GM23338 (cell line): ENCODE results near the gene PSMD13. TPM values are rescaled to one million over a fixed set of nuclear protein-coding genes. Genes with fewer than 3 reads are reported as not detected.

Experiments used
- ATAC-seq: fragments of 200-7000 bp; cut with Tn5 transposase; 3 replicates; pipeline ENCODE4 v1.9.1; 2020
- DNase-seq: peaks from one replicate; pipeline ENCODE4 v3.0.0-alpha.2; 2015; ENCODE audit warnings: low spot score
- H2AFZ ChIP-seq: fragments of 200-600 bp; sonication (generic); 2 replicates; pipeline ENCODE4 v1.8.0; 2016; ENCODE audit warnings: antibody characterized with exemption, mild to moderate bottlenecking, moderate library complexity
- H3F3A ChIP-seq: fragments of 200-600 bp; sonication (generic); replicated peaks from 2 replicates; pipeline ENCODE4 v1.8.0; 2017; ENCODE audit warnings: antibody characterized with exemption, mixed run types, low read depth
- H3K27ac ChIP-seq: fragments of 200-600 bp; sonication (generic); 2 replicates; pipeline ENCODE4 v1.6.1; 2016; ENCODE audit warnings: low read depth
- H3K27me3 ChIP-seq: fragments of 200-600 bp; sonication (generic); 2 replicates; pipeline ENCODE4 v1.8.0; 2016; ENCODE audit warnings: mild to moderate bottlenecking, mixed run types, moderate library complexity; ENCODE audit not compliant: insufficient read depth
- H3K36me3 ChIP-seq: fragments of 200-600 bp; sonication (generic); 2 replicates; pipeline ENCODE4 v1.8.0; 2016; ENCODE audit warnings: mild to moderate bottlenecking; ENCODE audit not compliant: insufficient read depth
- H3K4me1 ChIP-seq: fragments of 200-600 bp; sonication (generic); 2 replicates; pipeline ENCODE4 v1.8.0; 2016; ENCODE audit warnings: mild to moderate bottlenecking, moderate library complexity; ENCODE audit not compliant: insufficient read depth
- H3K4me2 ChIP-seq: fragments of 200-600 bp; sonication (generic); 2 replicates; pipeline ENCODE4 v1.7.1; 2017; ENCODE audit warnings: mixed run types
- H3K4me3 ChIP-seq: fragments of 200-600 bp; sonication (generic); 2 replicates; pipeline ENCODE4 v1.6.1; 2016; ENCODE audit warnings: mixed run types
- H3K79me2 ChIP-seq: fragments of 200-600 bp; sonication (generic); replicated peaks from 2 replicates; pipeline ENCODE4 v1.8.0; 2017; ENCODE audit warnings: mild to moderate bottlenecking; ENCODE audit not compliant: insufficient read depth
- H3K9me2 ChIP-seq: fragments of 200-600 bp; sonication (generic); 2 replicates; pipeline ENCODE4 v1.8.0; 2017; ENCODE audit not compliant: insufficient read depth
- H4K20me1 ChIP-seq: fragments of 200-600 bp; sonication (generic); replicated peaks from 2 replicates; pipeline ENCODE4 v1.8.0; 2017; ENCODE audit warnings: mild to moderate bottlenecking; ENCODE audit not compliant: insufficient read depth
- H3K27ac Mint-ChIP-seq: 2 replicates; pipeline ENCODE4 v1.8.0; 2020; ENCODE audit warnings: inconsistent platforms, mild to moderate bottlenecking, moderate library complexity, mixed read lengths
- H3K27me3 Mint-ChIP-seq: 3 replicates; pipeline ENCODE4 v1.8.0; 2022; ENCODE audit warnings: low read depth, mild to moderate bottlenecking, moderate library complexity, mixed read lengths, inconsistent platforms; ENCODE audit not compliant: insufficient read depth, poor library complexity
- H3K36me3 Mint-ChIP-seq: 3 replicates; pipeline ENCODE4 v1.8.0; 2021; ENCODE audit warnings: low read depth, mild to moderate bottlenecking, inconsistent platforms, moderate library complexity, mixed read lengths
- H3K4me1 Mint-ChIP-seq: 3 replicates; pipeline ENCODE4 v1.8.0; 2020; ENCODE audit warnings: mild to moderate bottlenecking, inconsistent platforms, mixed read lengths
- H3K4me3 Mint-ChIP-seq: 3 replicates; pipeline ENCODE4 v1.8.0; 2021; ENCODE audit warnings: moderate library complexity, mild to moderate bottlenecking, inconsistent platforms, mixed read lengths
- H3K9me3 Mint-ChIP-seq: 3 replicates; pipeline ENCODE4 v1.8.0; 2020; ENCODE audit warnings: moderate library complexity, mild to moderate bottlenecking, inconsistent platforms, mixed read lengths
- CREB1 ChIP-seq: fragments of 250-450 bp; sonication (Bioruptor Pico); IDR thresholded peaks from 2 replicates; pipeline ENCODE4 v1.5.0; 2020; ENCODE audit warnings: low read depth, mild to moderate bottlenecking, moderate library complexity
- CTCF ChIP-seq, 2 experiments: fragments of 200-600 bp in 1 of 2; sonication (generic) in 1 of 2; conservative IDR thresholded peaks; 2 replicates each; pipeline versions ENCODE4 v1.5.1 to v1.6.1; 2016 to 2017; ENCODE audit warnings: antibody characterized with exemption in 2 of 2, low read depth in 2 of 2, mild to moderate bottlenecking in 2 of 2, moderate library complexity in 1 of 2
- EZH2 ChIP-seq: fragments of 200-600 bp; sonication (generic); IDR thresholded peaks from one replicate; pipeline ENCODE4 v1.8.0; 2017; ENCODE audit warnings: antibody characterized with exemption, mild to moderate bottlenecking, low read depth; ENCODE audit not compliant: unreplicated experiment
- EZH2phosphoT487 ChIP-seq: fragments of 200-600 bp; sonication (generic); IDR thresholded peaks from one replicate; pipeline ENCODE4 v1.8.1; 2018; ENCODE audit warnings: antibody characterized with exemption; ENCODE audit not compliant: unreplicated experiment
- JUNB ChIP-seq: IDR thresholded peaks from one replicate; pipeline ENCODE4 v1.6.1; 2016; ENCODE audit warnings: antibody characterized with exemption; ENCODE audit not compliant: unreplicated experiment
- NANOG ChIP-seq: IDR thresholded peaks from 2 replicates; pipeline ENCODE4 v1.6.1; 2016; ENCODE audit warnings: antibody characterized with exemption, borderline replicate concordance
- POLR2AphosphoS5 ChIP-seq: IDR thresholded peaks from 2 replicates; pipeline ENCODE4 v1.6.1; 2016; ENCODE audit warnings: antibody characterized with exemption, low read depth
- STAT1 ChIP-seq: IDR thresholded peaks from one replicate; pipeline ENCODE4 v1.6.1; 2016; ENCODE audit warnings: antibody characterized with exemption; ENCODE audit not compliant: unreplicated experiment
- ZNF114 ChIP-seq: fragments of 250-450 bp; sonication (Bioruptor Pico); IDR thresholded peaks from 2 replicates; pipeline ENCODE4 v1.5.0; 2020; ENCODE audit warnings: mild to moderate bottlenecking, moderate library complexity
- ZNF331 ChIP-seq: fragments of 250-450 bp; sonication (Bioruptor Pico); IDR thresholded peaks from 2 replicates; pipeline ENCODE4 v1.5.0; 2020; ENCODE audit warnings: low read depth, mild to moderate bottlenecking, moderate library complexity
- ZNF462 ChIP-seq: fragments of 250-450 bp; sonication (Bioruptor Pico); IDR thresholded peaks from 2 replicates; pipeline ENCODE4 v1.5.0; 2020; ENCODE audit warnings: mild to moderate bottlenecking, moderate library complexity
- polyA plus RNA-seq: library from polyadenylated mRNA; unstranded; fragments of >200 nt; fragmentation: Nextera tagmentation; extraction: Ambion mirVana; gene quantifications from 2 replicates; pipeline ENCODE4 v1.2.1, GENCODE V29; 2016
- total RNA-seq: library from RNA; depleted of rRNA; stranded (reverse); fragments of >200 nt; shearing (Covaris generic); gene quantifications from 2 replicates; pipeline ENCODE4 v1.2.3, GENCODE V29; 2014
- TF ChIP-seq, protein P1 (sequence below): IDR thresholded peaks from 2 replicates; pipeline ENCODE4 v1.6.1; 2016; ENCODE audit warnings: antibody characterized with exemption
- TF ChIP-seq, protein P2 (sequence below): IDR thresholded peaks from one replicate; pipeline ENCODE4 v1.6.1; 2018; ENCODE audit warnings: antibody characterized with exemption; ENCODE audit not compliant: unreplicated experiment

The PSMD13 gene
- total and polyA plus RNA-seq, 2 experiments from 2014 or later, result 111 to 114 TPM

DNA sequence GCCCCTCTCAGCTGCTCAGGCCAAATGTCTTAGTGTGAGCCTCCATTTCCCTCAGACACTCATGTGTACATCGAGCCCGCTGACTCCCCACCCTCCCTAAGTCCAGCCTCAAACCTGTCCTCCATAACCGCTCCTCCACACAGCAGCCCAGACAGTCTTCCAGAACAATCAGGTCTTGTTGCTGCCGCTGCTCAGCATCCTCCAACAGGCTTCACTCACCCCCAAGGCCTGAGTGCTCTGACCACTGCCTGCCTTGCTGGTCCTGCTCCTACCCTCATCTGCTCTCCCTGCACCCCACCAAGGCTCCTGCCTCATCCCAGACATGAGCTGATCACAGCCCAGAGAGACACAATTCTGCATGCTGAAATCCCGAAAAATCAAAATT, 17.1 kb downstream of the PSMD13 start:
- Histone ChIP-seq H3K27ac (no peak overlapping the region), H3K4me2 (no peak overlapping the region), H3K4me3 (no peak overlapping the region), H3K36me3 (peaks cover 12% of the 10 kb centered on the region; the same call in 1 of the 2 replicates), H3K9me2 (peaks cover 4% of the 10 kb centered on the region; the same call in 1 of the 2 replicates), H4K20me1 (no peaks in the 10 kb centered on the region), H2AFZ (no peak overlapping the region), H3K79me2 (no peaks in the 10 kb centered on the region), H3K4me1 (no peaks in the 10 kb centered on the region), H3K27me3 (no peaks in the 10 kb centered on the region), H3F3A (peaks cover 16% of the 10 kb centered on the region)
- H3K4me3 Mint-ChIP-seq, result no peak overlapping the region
- no peak for DNase-seq
- no peak for ATAC-seq
- no peaks in the 10 kb centered on the region; the same call in none of the 3 replicates for H3K4me1 Mint-ChIP-seq
- H3K27ac Mint-ChIP-seq, result no peak overlapping the region; the same call in 1 of the 2 replicates
- no peak for TF ChIP-seq STAT1
- TF ChIP-seq POLR2AphosphoS5, result no peak
- TF ChIP-seq CTCF (conservative IDR thresholded peaks at IDR 0.05; ENCODE audit: low read depth in 2 of 2), result no peak
- no peak for TF ChIP-seq ZNF114 (CRISPR knock-in tag)
- TF ChIP-seq EZH2, result no peak
- TF ChIP-seq, protein P1, sequence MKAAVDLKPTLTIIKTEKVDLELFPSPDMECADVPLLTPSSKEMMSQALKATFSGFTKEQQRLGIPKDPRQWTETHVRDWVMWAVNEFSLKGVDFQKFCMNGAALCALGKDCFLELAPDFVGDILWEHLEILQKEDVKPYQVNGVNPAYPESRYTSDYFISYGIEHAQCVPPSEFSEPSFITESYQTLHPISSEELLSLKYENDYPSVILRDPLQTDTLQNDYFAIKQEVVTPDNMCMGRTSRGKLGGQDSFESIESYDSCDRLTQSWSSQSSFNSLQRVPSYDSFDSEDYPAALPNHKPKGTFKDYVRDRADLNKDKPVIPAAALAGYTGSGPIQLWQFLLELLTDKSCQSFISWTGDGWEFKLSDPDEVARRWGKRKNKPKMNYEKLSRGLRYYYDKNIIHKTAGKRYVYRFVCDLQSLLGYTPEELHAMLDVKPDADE, result no peak
- no peak for TF ChIP-seq ZNF462 (CRISPR knock-in tag)
- no peak for TF ChIP-seq ZNF331 (CRISPR knock-in tag)
- no peak for TF ChIP-seq EZH2phosphoT487
- TF ChIP-seq, protein P2, sequence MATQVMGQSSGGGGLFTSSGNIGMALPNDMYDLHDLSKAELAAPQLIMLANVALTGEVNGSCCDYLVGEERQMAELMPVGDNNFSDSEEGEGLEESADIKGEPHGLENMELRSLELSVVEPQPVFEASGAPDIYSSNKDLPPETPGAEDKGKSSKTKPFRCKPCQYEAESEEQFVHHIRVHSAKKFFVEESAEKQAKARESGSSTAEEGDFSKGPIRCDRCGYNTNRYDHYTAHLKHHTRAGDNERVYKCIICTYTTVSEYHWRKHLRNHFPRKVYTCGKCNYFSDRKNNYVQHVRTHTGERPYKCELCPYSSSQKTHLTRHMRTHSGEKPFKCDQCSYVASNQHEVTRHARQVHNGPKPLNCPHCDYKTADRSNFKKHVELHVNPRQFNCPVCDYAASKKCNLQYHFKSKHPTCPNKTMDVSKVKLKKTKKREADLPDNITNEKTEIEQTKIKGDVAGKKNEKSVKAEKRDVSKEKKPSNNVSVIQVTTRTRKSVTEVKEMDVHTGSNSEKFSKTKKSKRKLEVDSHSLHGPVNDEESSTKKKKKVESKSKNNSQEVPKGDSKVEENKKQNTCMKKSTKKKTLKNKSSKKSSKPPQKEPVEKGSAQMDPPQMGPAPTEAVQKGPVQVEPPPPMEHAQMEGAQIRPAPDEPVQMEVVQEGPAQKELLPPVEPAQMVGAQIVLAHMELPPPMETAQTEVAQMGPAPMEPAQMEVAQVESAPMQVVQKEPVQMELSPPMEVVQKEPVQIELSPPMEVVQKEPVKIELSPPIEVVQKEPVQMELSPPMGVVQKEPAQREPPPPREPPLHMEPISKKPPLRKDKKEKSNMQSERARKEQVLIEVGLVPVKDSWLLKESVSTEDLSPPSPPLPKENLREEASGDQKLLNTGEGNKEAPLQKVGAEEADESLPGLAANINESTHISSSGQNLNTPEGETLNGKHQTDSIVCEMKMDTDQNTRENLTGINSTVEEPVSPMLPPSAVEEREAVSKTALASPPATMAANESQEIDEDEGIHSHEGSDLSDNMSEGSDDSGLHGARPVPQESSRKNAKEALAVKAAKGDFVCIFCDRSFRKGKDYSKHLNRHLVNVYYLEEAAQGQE, result no peak
- no peak for TF ChIP-seq NANOG
- no peak for TF ChIP-seq JUNB
- TF ChIP-seq CREB1 (CRISPR knock-in tag), result no peak
- H3K36me3 Mint-ChIP-seq, result peaks cover 40% of the 10 kb centered on the region
- peaks cover 1% of the 10 kb centered on the region for H3K27me3 Mint-ChIP-seq
- H3K9me3 Mint-ChIP-seq, result peaks cover 5% of the 10 kb centered on the region; the same call in 1 of the 3 replicates
